HG03575 (cell line): ENCODE results near the gene DDX46.

Experiments
- ATAC-seq: cut with Tn5 transposase; IDR thresholded peaks from one replicate; pipeline ENCODE4 v1.9.1; 2021; ENCODE audit not compliant: unreplicated experiment, insufficient number of reproducible peaks, low FRiP score; ENCODE audit errors: extremely low read depth

The DDX46 gene

GRCh38 chr5:134784241-134784920 lies 25.8 kb downstream of the DDX46 start:
- no peak for ATAC-seq

GRCh38 chr5:134784946-134785620 lies 26.5 kb downstream of the DDX46 start:
- no peak for ATAC-seq

GRCh38 chr5:134787692-134788091 lies 29.1 kb downstream of the DDX46 start:
- ATAC-seq = no peak

- ATAC-seq = no peak
These were observed 33.0 kb downstream of the DDX46 start for GRCh38 chr5:134791580-134791979.

GRCh38 chr5:134792286-134792685 lies 33.7 kb downstream of the DDX46 start:
- no peak for ATAC-seq

GRCh38 chr5:134793111-134793510 lies 34.5 kb downstream of the DDX46 start:
- no peak for ATAC-seq

- no peak for ATAC-seq
These were observed 35.5 kb downstream of the DDX46 start for GRCh38 chr5:134794082-134794481.

GRCh38 chr5:134794819-134795218 lies 36.2 kb downstream of the DDX46 start:
- ATAC-seq = no peak

GRCh38 chr5:134798468-134798867 lies 39.9 kb downstream of the DDX46 start:
- no peak for ATAC-seq

GRCh38 chr5:134803821-134804220 lies 45.2 kb downstream of the DDX46 start:
- no peak for ATAC-seq

GRCh38 chr5:134813407-134813806 lies 54.8 kb downstream of the DDX46 start:
- ATAC-seq = no peak

GRCh38 chr5:134813827-134814226 lies 55.2 kb downstream of the DDX46 start:
- ATAC-seq = no peak

GRCh38 chr5:134817006-134817405 lies 58.4 kb downstream of the DDX46 start:
- no peak for ATAC-seq

- no peak for ATAC-seq
These were observed 60.2 kb downstream of the DDX46 start for GRCh38 chr5:134818776-134819175.

GRCh38 chr5:134819407-134819963 lies 60.9 kb downstream of the DDX46 start:
- ATAC-seq = no peak

- ATAC-seq = no peak
These were observed 63.3 kb downstream of the DDX46 start for GRCh38 chr5:134821841-134822240.

GRCh38 chr5:134824681-134825080 lies 66.1 kb downstream of the DDX46 start:
- ATAC-seq = no peak

- ATAC-seq = no peak
These were observed 66.6 kb downstream of the DDX46 start for GRCh38 chr5:134825212-134825611.

GRCh38 chr5:134833340-134834032 lies 74.9 kb downstream of the DDX46 start:
- ATAC-seq = no peak

GRCh38 chr5:134835623-134836022 lies 77.0 kb downstream of the DDX46 start:
- no peak for ATAC-seq
